Hepatocyte (in vitro differentiated cells): ENCODE measurements around the gene CLEC18A. TPM values are rescaled to one million over a fixed set of nuclear protein-coding genes. Genes with fewer than 3 reads are reported as not detected.
"Not testable (repeated sequence)": the region's sequence is repeated elsewhere in the genome, so short reads cannot be mapped to it uniquely, and the experiment has no call there.

Experiments used
- DNase-seq: peaks from one replicate; pipeline ENCODE4 v3.0.0-alpha.2; 2016; ENCODE audit warnings: low spot score
- H2AFZ ChIP-seq: fragments of 200-600 bp; sonication (generic); 2 replicates; pipeline ENCODE4 v1.6.0; 2016; ENCODE audit warnings: antibody characterized with exemption, mild to moderate bottlenecking
- H3K27ac ChIP-seq: fragments of 200-600 bp; sonication (generic); 2 replicates; pipeline ENCODE4 v1.5.1; 2016; ENCODE audit warnings: mild to moderate bottlenecking
- H3K27me3 ChIP-seq: fragments of 200-600 bp; sonication (generic); 2 replicates; pipeline ENCODE4 v1.6.1; 2016
- H3K36me3 ChIP-seq: fragments of 200-600 bp; sonication (generic); replicated peaks from 2 replicates; pipeline ENCODE4 v1.5.1; 2016; ENCODE audit warnings: low read depth; ENCODE audit not compliant: insufficient read depth
- H3K4me1 ChIP-seq: fragments of 200-600 bp; sonication (generic); 2 replicates; pipeline ENCODE4 v1.5.1; 2016; ENCODE audit warnings: mild to moderate bottlenecking, moderate library complexity; ENCODE audit not compliant: insufficient read depth
- H3K4me2 ChIP-seq: fragments of 200-600 bp; sonication (generic); 2 replicates; pipeline ENCODE4 v1.6.0; 2016
- H3K4me3 ChIP-seq: fragments of 200-600 bp; sonication (generic); 2 replicates; pipeline ENCODE4 v1.5.1; 2016; ENCODE audit warnings: mild to moderate bottlenecking
- H3K79me2 ChIP-seq: fragments of 200-600 bp; sonication (generic); 2 replicates; pipeline ENCODE4 v1.6.0; 2017; ENCODE audit warnings: mild to moderate bottlenecking
- H3K9me2 ChIP-seq: fragments of 200-600 bp; sonication (generic); replicated peaks from 2 replicates; pipeline ENCODE4 v1.6.0; 2017; ENCODE audit warnings: mild to moderate bottlenecking; ENCODE audit not compliant: insufficient read depth
- H3K9me3 ChIP-seq: fragments of 200-600 bp; sonication (generic); 2 replicates; pipeline ENCODE4 v1.5.1; 2016; ENCODE audit warnings: low read depth, mild to moderate bottlenecking
- H4K20me1 ChIP-seq: fragments of 200-600 bp; sonication (generic); 2 replicates; pipeline ENCODE4 v1.6.0; 2016; ENCODE audit warnings: mild to moderate bottlenecking; ENCODE audit not compliant: insufficient read depth, poor library complexity, severe bottlenecking
- CTCF ChIP-seq: fragments of 200-600 bp; sonication (generic); IDR thresholded peaks from 2 replicates; pipeline ENCODE4 v1.5.1; 2016; ENCODE audit warnings: antibody characterized with exemption, mild to moderate bottlenecking; ENCODE audit not compliant: poor library complexity
- EZH2 ChIP-seq: fragments of 200-600 bp; sonication (generic); IDR thresholded peaks from 2 replicates; pipeline ENCODE4 v1.6.1; 2016; ENCODE audit warnings: antibody characterized with exemption, mild to moderate bottlenecking, borderline replicate concordance
- EZH2phosphoT487 ChIP-seq: fragments of 200-600 bp; sonication (generic); IDR thresholded peaks from one replicate; pipeline ENCODE4 v1.6.1; 2018; ENCODE audit warnings: antibody characterized with exemption, mild to moderate bottlenecking, low read depth, moderate library complexity; ENCODE audit not compliant: unreplicated experiment, severe bottlenecking
- WGBS: methylation state at CpG from one replicate; pipeline ENCODE4 v1.1.6; 2016; ENCODE audit warnings: low lambda C conversion rate; ENCODE audit errors: missing lambda C conversion rate; 5-methylcytosine and 5-hydroxymethylcytosine counted together
- polyA plus RNA-seq: library from polyadenylated mRNA; unstranded; fragments of >200 nt; fragmentation: Nextera tagmentation; extraction: Ambion mirVana; gene quantifications from 2 replicates; pipeline ENCODE4 v1.2.1, GENCODE V29; 2016
- total RNA-seq: library from RNA; depleted of rRNA; stranded (reverse); fragments of >200 nt; gene quantifications from 2 replicates; pipeline ENCODE4 v1.2.3, GENCODE V29; 2014

Gene CLEC18A
- total and polyA plus RNA-seq, 2 experiments from 2014 or later = 0.37 to 1.9 TPM

- TF ChIP-seq EZH2 (no peak), CTCF (no peak), EZH2phosphoT487 (no peak)
- H2AFZ ChIP-seq = no peak overlapping the region
- H3K27me3 ChIP-seq = no peaks in the 10 kb centered on the region
- H3K36me3 ChIP-seq = no peaks in the 10 kb centered on the region
- H3K9me2 ChIP-seq = no peaks in the 10 kb centered on the region
- 81% methylated on average over 11 of the region's 11 CpGs for WGBS
- H3K4me3 ChIP-seq = no peak overlapping the region
- H3K9me3 ChIP-seq = no peaks in the 10 kb centered on the region
- no peak overlapping the region for H3K4me2 ChIP-seq
- no peaks in the 10 kb centered on the region for H4K20me1 ChIP-seq
- no peak overlapping the region for H3K27ac ChIP-seq
- no peak for DNase-seq
- H3K79me2 ChIP-seq = no peaks in the 10 kb centered on the region
- H3K4me1 ChIP-seq = peaks cover 4% of the 10 kb centered on the region
These were observed 9.0 kb upstream of the CLEC18A start for GRCh38 chr16:69942099-69942491.

- Histone ChIP-seq H3K27me3 (no peaks in the 10 kb centered on the region), H3K9me2 (no peaks in the 10 kb centered on the region), H4K20me1 (no peaks in the 10 kb centered on the region), H3K36me3 (no peaks in the 10 kb centered on the region), H2AFZ (no peak overlapping the region), H3K79me2 (no peaks in the 10 kb centered on the region), H3K9me3 (no peaks in the 10 kb centered on the region), H3K4me2 (no peak overlapping the region), H3K27ac (no peak overlapping the region), H3K4me1 (peaks cover 4% of the 10 kb centered on the region), H3K4me3 (no peak overlapping the region)
- no peak for TF ChIP-seq EZH2
- TF ChIP-seq EZH2phosphoT487 = no peak
- TF ChIP-seq CTCF = no peak
- DNase-seq = no peak
- 91% methylated on average over 8 of the region's 8 CpGs for WGBS
These were observed 8.4 kb upstream of the CLEC18A start for GRCh38 chr16:69942627-69943170.

- not testable (repeated sequence) for H3K27me3 ChIP-seq, H3K9me2 ChIP-seq, H3K4me2 ChIP-seq, H3K4me3 ChIP-seq, H3K27ac ChIP-seq, H3K36me3 ChIP-seq, H2AFZ ChIP-seq, H3K9me3 ChIP-seq, H4K20me1 ChIP-seq, DNase-seq, H3K4me1 ChIP-seq, H3K79me2 ChIP-seq
- WGBS = 42% methylated on average over 15 of the region's 21 CpGs
These were observed 7.7 kb upstream of the CLEC18A start for GRCh38 chr16:69943241-69944036.

GRCh38 chr16:69950411-69950810 is 723 bp upstream of the CLEC18A start:
- H4K20me1 ChIP-seq, H3K9me3 ChIP-seq, H3K27ac ChIP-seq, H3K27me3 ChIP-seq, H3K4me3 ChIP-seq, H3K36me3 ChIP-seq, H3K4me1 ChIP-seq, H3K4me2 ChIP-seq, DNase-seq, H2AFZ ChIP-seq, H3K79me2 ChIP-seq, H3K9me2 ChIP-seq: not testable (repeated sequence)
- 93% methylated on average over 3 of the region's 17 CpGs for WGBS

- H2AFZ ChIP-seq, H3K4me2 ChIP-seq, H4K20me1 ChIP-seq, H3K36me3 ChIP-seq, H3K9me3 ChIP-seq, H3K27me3 ChIP-seq, H3K9me2 ChIP-seq, H3K79me2 ChIP-seq, H3K27ac ChIP-seq, H3K4me1 ChIP-seq, H3K4me3 ChIP-seq, DNase-seq: not testable (repeated sequence)
- WGBS = no CpG with 5 or more reads among the region's 14 CpGs
These were observed 518 bp downstream of the CLEC18A start for GRCh38 chr16:69951672-69952031.

- H3K4me1 ChIP-seq, H4K20me1 ChIP-seq, H3K79me2 ChIP-seq, H3K4me2 ChIP-seq, H3K4me3 ChIP-seq, H3K9me3 ChIP-seq, H3K27ac ChIP-seq, DNase-seq, H3K9me2 ChIP-seq, H2AFZ ChIP-seq, H3K36me3 ChIP-seq, H3K27me3 ChIP-seq: not testable (repeated sequence)
- WGBS = 92% methylated on average over 9 of the region's 15 CpGs
These were observed 982 bp downstream of the CLEC18A start for GRCh38 chr16:69952116-69952515.
